Effector memory CD8-positive, alpha-beta T cell (primary cell): Measurements from ENCODE around the gene CLRN2.
A peak's percentile ranks its signal among the peaks of the same experiment; 100 is the strongest.
"Not testable (repeated sequence)": the region's sequence is repeated elsewhere in the genome, so short reads cannot be mapped to it uniquely, and the experiment has no call there.

ENCODE experiments used
- ATAC-seq: fragments of 150-1000 bp; cut with Tn5 transposase; replicated peaks from 2 replicates; pipeline ENCODE4 v1.10.0; 2021; ENCODE audit warnings: mild to moderate bottlenecking, moderate library complexity
- DNase-seq, 3 experiments: peaks; one replicate each; pipeline ENCODE4 v3.0.0; 2021
- H3K27ac Mint-ChIP-seq, 2 donors: one replicate each; pipeline ENCODE4 v1.8.0; 2022; ENCODE audit warnings: mild to moderate bottlenecking in 2 of 2, mixed read lengths in 2 of 2, moderate library complexity in 2 of 2
- H3K27me3 Mint-ChIP-seq, 2 donors: one replicate each; pipeline ENCODE4 v1.8.0; 2022; ENCODE audit warnings: mixed read lengths in 2 of 2
- H3K36me3 Mint-ChIP-seq: one replicate; pipeline ENCODE4 v1.8.0; 2022; ENCODE audit warnings: mild to moderate bottlenecking, moderate library complexity, mixed read lengths; ENCODE audit not compliant: insufficient read depth
- H3K4me1 Mint-ChIP-seq, 2 donors: one replicate each; pipeline ENCODE4 v1.8.0; 2022; ENCODE audit warnings: low read depth in 2 of 2, mixed read lengths in 2 of 2
- H3K4me3 Mint-ChIP-seq, 2 donors: one replicate each; pipeline ENCODE4 v1.8.0; 2022; ENCODE audit warnings: mild to moderate bottlenecking in 2 of 2, mixed read lengths in 2 of 2, moderate library complexity in 2 of 2
- H3K9me3 Mint-ChIP-seq, 2 donors: one replicate each; pipeline ENCODE4 v1.8.0; 2022; ENCODE audit warnings: mixed read lengths in 2 of 2

CLRN2 gene

DNA sequence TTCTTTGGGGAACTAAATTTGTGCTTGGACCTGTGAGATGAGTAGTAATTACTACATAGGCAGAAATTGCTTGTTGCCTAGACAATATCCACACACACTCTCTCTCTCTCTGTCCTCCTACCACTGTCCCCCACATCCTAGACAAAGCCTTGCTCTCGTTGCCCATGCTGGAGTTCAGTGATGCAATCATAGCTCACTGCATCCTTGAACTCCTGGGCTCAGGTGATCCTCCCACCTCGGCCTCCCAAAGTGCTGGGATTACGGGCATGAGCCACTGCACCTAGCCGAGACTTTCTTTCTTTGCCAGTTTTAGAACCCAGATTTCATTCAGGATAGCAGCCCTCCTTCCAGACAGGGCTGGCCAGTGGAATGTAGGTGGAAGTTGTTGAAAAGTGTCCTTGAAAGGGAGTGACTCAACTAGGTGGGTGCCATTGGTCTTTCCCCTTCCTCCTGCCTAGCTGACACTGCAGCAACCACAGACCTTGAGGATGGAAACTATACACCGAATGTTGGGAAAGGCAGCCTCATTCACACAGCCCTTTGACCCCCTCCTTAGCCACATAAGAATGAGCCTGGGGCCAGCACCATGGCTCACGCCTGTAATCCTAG lies 45.2 kb downstream of the CLRN2 start:
- H3K4me3 Mint-ChIP-seq, result no peak overlapping the region
- no peaks in the 10 kb centered on the region for H3K4me1 Mint-ChIP-seq
- H3K36me3 Mint-ChIP-seq, result no peaks in the 10 kb centered on the region
- no peak for DNase-seq
- no peak overlapping the region for H3K27ac Mint-ChIP-seq
- H3K9me3 Mint-ChIP-seq, result no peaks in the 10 kb centered on the region
- peaks cover 14 to 19% of the 10 kb centered on the region in 2 donors for H3K27me3 Mint-ChIP-seq
- ATAC-seq, result no peak

DNA sequence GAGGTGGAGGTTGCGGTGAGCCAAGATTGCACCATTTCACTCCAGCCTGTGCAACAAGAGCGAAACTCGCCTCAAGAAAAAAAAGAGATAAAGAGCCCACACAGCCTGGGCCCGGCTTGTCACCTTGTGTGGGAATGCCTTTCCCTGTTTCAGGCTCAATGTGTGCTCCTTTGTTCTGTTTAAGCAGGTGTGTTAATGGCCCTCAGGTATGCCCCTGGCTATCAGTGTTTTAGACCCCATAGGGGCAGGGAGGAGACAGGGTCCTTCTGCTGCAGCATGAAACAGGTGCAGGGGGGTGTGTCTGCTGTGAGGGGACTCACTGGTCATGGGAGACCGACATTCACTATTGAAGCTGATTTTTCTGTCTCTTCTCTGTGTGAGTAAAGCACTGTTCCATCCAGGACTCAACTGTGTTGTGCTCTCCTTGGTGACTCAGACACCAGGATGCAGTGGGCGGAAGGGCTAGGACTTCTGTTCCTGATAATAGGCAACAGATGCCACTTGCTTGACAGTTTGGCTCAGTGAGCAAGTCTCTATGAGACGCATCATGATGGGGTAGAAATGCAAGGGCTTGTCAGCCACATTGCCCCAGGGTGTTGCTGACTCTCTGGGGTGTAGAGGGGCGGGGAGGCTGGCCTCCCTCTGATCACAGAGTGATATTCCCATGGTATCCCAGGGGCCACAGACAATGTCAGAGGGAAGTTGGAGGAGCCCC lies 46.4 kb downstream of the CLRN2 start:
- H3K27ac Mint-ChIP-seq, result no peak overlapping the region
- DNase-seq, result no peak
- H3K27me3 Mint-ChIP-seq, result peaks cover 4 to 12% of the 10 kb centered on the region in 2 donors

DNA sequence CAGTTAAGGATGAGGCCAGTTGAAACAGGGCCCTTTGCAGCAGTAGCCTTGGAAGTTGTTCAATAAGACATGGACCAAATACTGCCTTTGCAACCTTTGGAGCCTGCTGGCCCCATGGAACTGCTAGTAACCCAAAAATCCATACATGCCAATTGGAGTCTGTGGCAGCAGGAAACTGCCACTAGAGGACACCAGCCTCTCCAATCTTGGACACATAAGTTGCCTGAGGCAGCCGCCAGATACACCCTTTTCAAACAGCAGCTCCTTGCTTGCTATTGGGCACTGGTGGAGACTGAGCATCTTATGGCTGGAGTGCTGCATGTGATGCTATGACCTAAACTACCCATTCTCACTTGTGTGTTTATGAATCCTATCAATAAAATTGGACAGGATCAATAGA lies 47.2 kb downstream of the CLRN2 start:
- no peak overlapping the region for H3K27ac Mint-ChIP-seq
- no peak overlapping the region for H3K4me3 Mint-ChIP-seq
- H3K36me3 Mint-ChIP-seq, result no peaks in the 10 kb centered on the region
- no peaks in the 10 kb centered on the region for H3K9me3 Mint-ChIP-seq
- no peaks in the 10 kb centered on the region for H3K4me1 Mint-ChIP-seq
- H3K27me3 Mint-ChIP-seq, result peaks cover 5 to 16% of the 10 kb centered on the region in 2 donors
- no peak for DNase-seq
- ATAC-seq, result no peak

More for the DNA sequence above, 46.4 kb downstream of the CLRN2 start:
- Mint-ChIP-seq H3K4me3 (no peak overlapping the region), H3K4me1 (no peaks in the 10 kb centered on the region), H3K9me3 (no peaks in the 10 kb centered on the region), H3K36me3 (no peaks in the 10 kb centered on the region)
- no peak for ATAC-seq

DNA sequence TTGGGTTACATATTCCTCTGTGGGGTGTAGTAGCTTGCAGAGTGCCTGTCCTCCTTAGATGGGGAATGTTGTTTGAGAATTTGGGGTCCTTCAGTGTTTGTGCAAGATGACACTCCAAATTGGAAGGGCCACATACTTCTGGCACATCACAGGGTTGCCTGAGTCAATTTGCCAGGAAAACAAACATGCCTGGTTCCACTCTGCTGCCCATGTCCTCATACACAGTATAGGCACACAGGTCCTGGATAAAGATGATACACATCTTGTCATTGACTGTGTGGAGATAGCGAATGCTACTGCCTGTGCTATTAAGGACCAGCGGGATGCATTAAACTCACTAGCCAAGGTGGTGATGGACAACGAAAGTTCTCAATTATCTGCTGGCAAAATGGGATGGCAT lies 50.9 kb downstream of the CLRN2 start:
- Mint-ChIP-seq H3K36me3 (no peaks in the 10 kb centered on the region), H3K4me3 (no peak overlapping the region), H3K27ac (no peak overlapping the region), H3K27me3 (peaks cover 11 to 24% of the 10 kb centered on the region in 2 donors), H3K4me1 (no peaks in the 10 kb centered on the region), H3K9me3 (no peaks in the 10 kb centered on the region)
- ATAC-seq, result no peak
- no peak for DNase-seq

DNA sequence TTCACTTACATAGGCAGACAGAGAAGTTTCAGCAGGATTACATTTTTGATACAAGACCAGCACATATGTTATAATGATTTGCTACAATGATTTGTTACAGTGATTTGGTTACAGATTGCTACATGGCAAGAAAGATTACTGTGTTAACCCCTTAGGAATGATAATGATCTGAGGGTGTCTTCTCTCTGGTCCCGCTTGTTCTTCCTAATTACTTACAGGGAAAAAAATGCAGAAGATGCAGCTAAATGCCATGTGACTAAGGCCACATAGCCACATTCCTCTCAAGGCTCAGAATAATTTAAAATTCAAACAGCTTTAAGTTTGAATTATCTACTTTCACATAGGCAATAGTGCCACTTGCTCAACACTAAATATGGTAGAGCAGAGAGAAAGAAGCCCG lies 52.3 kb downstream of the CLRN2 start:
- Mint-ChIP-seq H3K27me3 (peaks cover 11 to 24% of the 10 kb centered on the region in 2 donors), H3K36me3 (no peaks in the 10 kb centered on the region), H3K4me1 (no peaks in the 10 kb centered on the region), H3K9me3 (no peaks in the 10 kb centered on the region), H3K4me3 (no peak overlapping the region), H3K27ac (no peak overlapping the region)
- ATAC-seq (no peak), DNase-seq (no peak)

DNA sequence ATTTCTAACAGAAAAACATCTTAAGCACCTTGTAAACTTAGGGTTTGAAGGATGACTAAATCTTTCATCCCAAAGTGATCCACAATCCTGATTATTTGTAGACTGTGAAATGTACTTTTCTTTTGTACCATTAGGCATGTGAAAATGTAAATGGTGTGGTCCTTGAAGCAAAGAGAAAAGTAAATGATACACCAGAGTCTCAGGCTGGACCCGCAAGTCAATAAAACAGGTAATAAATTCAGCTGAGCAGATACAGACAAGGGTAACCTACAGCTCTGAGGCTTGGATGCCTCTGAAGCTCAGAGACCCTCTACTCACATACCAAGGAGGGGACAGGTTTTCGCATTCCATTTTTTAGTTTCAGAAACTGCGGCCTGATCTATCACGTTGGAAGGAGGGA lies 59.2 kb downstream of the CLRN2 start:
- ATAC-seq, result no peak
- Mint-ChIP-seq H3K27me3 (peaks cover 0 to 1% of the 10 kb centered on the region in 2 donors), H3K4me1 (peaks cover 19 to 22% of the 10 kb centered on the region in 2 donors), H3K36me3 (peaks cover 32% of the 10 kb centered on the region), H3K9me3 (no peaks in the 10 kb centered on the region), H3K27ac (no peak overlapping the region), H3K4me3 (no peak overlapping the region)
- no peak for DNase-seq

DNA sequence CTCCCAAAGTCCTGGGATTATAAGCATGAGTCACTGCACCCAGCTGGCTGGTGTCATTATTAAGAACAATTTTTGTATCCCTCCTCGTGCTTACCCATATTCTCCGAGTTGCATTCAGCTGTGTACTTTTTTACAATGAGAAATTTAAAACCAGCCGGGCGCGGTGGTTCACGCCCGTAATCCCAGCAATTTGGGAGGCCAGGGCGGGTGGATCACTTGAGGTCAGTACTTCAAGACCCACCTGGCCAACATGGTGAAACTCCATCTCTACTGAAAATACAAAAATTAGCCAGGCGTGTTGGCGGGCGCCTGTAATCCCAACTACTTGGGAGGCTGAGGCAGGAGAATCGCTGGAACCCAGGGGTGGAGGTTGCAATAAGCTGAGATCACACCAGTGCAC lies 60.2 kb downstream of the CLRN2 start:
- H3K36me3 Mint-ChIP-seq, result peaks cover 37% of the 10 kb centered on the region
- not testable (repeated sequence) for H3K27me3 Mint-ChIP-seq, DNase-seq, H3K9me3 Mint-ChIP-seq, H3K27ac Mint-ChIP-seq, ATAC-seq
- peak overlapping the region in 1 of 2 donors; percentile 10 for H3K4me3 Mint-ChIP-seq
- H3K4me1 Mint-ChIP-seq, result peaks cover 19 to 22% of the 10 kb centered on the region in 2 donors
